Thyroid gland (tissue), 4 donors: ENCODE measurements around the gene RELCH.

Source experiments
- CTCF ChIP-seq, 6 experiments: fragments of 200-600 bp in 3 of 6; fragments of 450-650 bp in 3 of 6; sonication (generic) in 3 of 6; IDR thresholded peaks; one replicate each; pipeline ENCODE4 v1.5.1; 2016 to 2019; ENCODE audit warnings: antibody characterized with exemption in 6 of 6, mild to moderate bottlenecking in 2 of 6, inconsistent platforms in 1 of 6, moderate library complexity in 1 of 6
- POLR2A ChIP-seq, 2 donors: fragments of 450-650 bp; IDR thresholded peaks; one replicate each; pipeline ENCODE4 v1.6.1; 2017; ENCODE audit warnings: antibody characterized with exemption in 2 of 2, mild to moderate bottlenecking in 2 of 2, moderate library complexity in 1 of 2

GRCh38 chr18:62287781-62288664 is 101.0 kb downstream of the RELCH start:
- TF ChIP-seq CTCF (IDR thresholded peaks at IDR 0.05) (no peak), POLR2A (IDR thresholded peaks at IDR 0.05) (no peak)
